Panc1 (cell line): Measurements from ENCODE around the gene EFNA5. TPM values are rescaled to one million over a fixed set of nuclear protein-coding genes. Genes with fewer than 3 reads are reported as not detected.

ENCODE experiments used
- ATAC-seq: fragments of 200-7000 bp; cut with Tn5 transposase; 2 replicates; pipeline ENCODE4 v1.9.1; 2020; ENCODE audit warnings: mild to moderate bottlenecking, moderate library complexity
- BruUV-seq: library from RNA; stranded (reverse); fragments of 400-500 nt; replicated peaks from 2 replicates; lab custom pipeline; 2021; lab: Mats Ljungman, UMichigan
- CTCF ChIA-PET: fragments of 300-600 bp; sonication (Branson Sonifier 250); formaldehyde crosslinking; loops from one replicate; lab custom pipeline; 2022; ENCODE audit warnings: antibody characterized with exemption; lab: Charles Lee
- POLR2A ChIA-PET: fragments of 300-600 bp; sonication (Branson Sonifier 250); formaldehyde crosslinking; loops from one replicate; lab custom pipeline; 2022; ENCODE audit warnings: antibody characterized with exemption; lab: Charles Lee
- DNase-seq: peaks from one replicate; pipeline ENCODE4 v3.0.0-alpha.2; 2010; ENCODE audit warnings: low read depth, low spot score
- H3K27ac ChIP-seq: 2 replicates; pipeline ENCODE4 v1.5.1; 2011; ENCODE audit warnings: mild to moderate bottlenecking, low read length, inconsistent platforms
- H3K27me3 ChIP-seq: fragments of 200-500 bp; sonication (Bioruptor generic); 2 replicates; pipeline ENCODE4 v1.6.0; 2014; ENCODE audit warnings: low read length, inconsistent platforms; ENCODE audit not compliant: control insufficient read depth, insufficient read depth
- H3K36me3 ChIP-seq: fragments of 200-500 bp; sonication (Bioruptor generic); 2 replicates; pipeline ENCODE4 v1.5.1; 2014; ENCODE audit warnings: inconsistent platforms, mild to moderate bottlenecking, low read length, moderate library complexity; ENCODE audit not compliant: control insufficient read depth, insufficient read depth
- H3K4me1 ChIP-seq: 2 replicates; pipeline ENCODE4 v1.5.1; 2011; ENCODE audit warnings: inconsistent platforms, mild to moderate bottlenecking, low read length, moderate library complexity; ENCODE audit not compliant: control insufficient read depth, insufficient read depth
- H3K4me3 ChIP-seq, 2 experiments: 2 replicates each; pipeline ENCODE4 v1.5.1; 2011 to 2012; ENCODE audit warnings: low read depth in 2 of 2, low read length in 2 of 2, mild to moderate bottlenecking in 2 of 2, inconsistent platforms in 1 of 2, moderate library complexity in 1 of 2
- H3K9me3 ChIP-seq: fragments of 200-500 bp; sonication (Bioruptor generic); 2 replicates; pipeline ENCODE4 v1.5.1; 2014; ENCODE audit warnings: low read depth, mild to moderate bottlenecking, inconsistent platforms, low read length, moderate library complexity; ENCODE audit not compliant: control insufficient read depth, insufficient read depth
- POLR2AphosphoS5 ChIP-seq: IDR thresholded peaks from 2 replicates; pipeline ENCODE4 v1.6.1; 2012; ENCODE audit warnings: mild to moderate bottlenecking, low read depth, low read length, moderate library complexity
- REST ChIP-seq, 2 experiments: IDR thresholded peaks; 2 replicates each; pipeline ENCODE4 v1.6.1; 2011 to 2012; ENCODE audit warnings: low read depth in 2 of 2, control low read depth in 1 of 2, low read length in 1 of 2, mild to moderate bottlenecking in 1 of 2, moderate library complexity in 1 of 2; ENCODE audit not compliant: insufficient read depth in 1 of 2
- SIN3A ChIP-seq: IDR thresholded peaks from 2 replicates; pipeline ENCODE4 v1.6.1; 2012; ENCODE audit warnings: low read depth, mild to moderate bottlenecking, low read length, moderate library complexity, borderline replicate concordance; ENCODE audit not compliant: insufficient read depth
- TCF7L2 ChIP-seq: IDR thresholded peaks from 2 replicates; pipeline ENCODE4 v1.6.1; 2011; ENCODE audit warnings: mild to moderate bottlenecking, low read depth, low read length, inconsistent platforms
- in situ Hi-C: cut with HindIII; loops from 2 replicates; pipeline ENCODE4 v1.10.0; 2016; ENCODE audit warnings: low sequenced_read_pairs, low pct_unique_long_range_greater_than_20kb
- intact Hi-C: fragments of 100-400 bp; cut with micrococcal nuclease; formaldehyde crosslinking; loops from one replicate; pipeline ENCODE4 v1.10.0; 2022; ENCODE audit not compliant: unreplicated experiment
- total RNA-seq: library from RNA; stranded (reverse); gene quantifications from one replicate; pipeline ENCODE4 v1.2.1, GENCODE V29; 2021; ENCODE audit not compliant: unreplicated experiment
- TF ChIP-seq, protein P1 (sequence below): fragments of 450-650 bp; IDR thresholded peaks from 2 replicates; pipeline ENCODE4 v1.5.1; 2017; ENCODE audit warnings: mild to moderate bottlenecking

The EFNA5 gene
- total RNA-seq, 1 experiment from 2014 or later = 30.5 TPM

DNA sequence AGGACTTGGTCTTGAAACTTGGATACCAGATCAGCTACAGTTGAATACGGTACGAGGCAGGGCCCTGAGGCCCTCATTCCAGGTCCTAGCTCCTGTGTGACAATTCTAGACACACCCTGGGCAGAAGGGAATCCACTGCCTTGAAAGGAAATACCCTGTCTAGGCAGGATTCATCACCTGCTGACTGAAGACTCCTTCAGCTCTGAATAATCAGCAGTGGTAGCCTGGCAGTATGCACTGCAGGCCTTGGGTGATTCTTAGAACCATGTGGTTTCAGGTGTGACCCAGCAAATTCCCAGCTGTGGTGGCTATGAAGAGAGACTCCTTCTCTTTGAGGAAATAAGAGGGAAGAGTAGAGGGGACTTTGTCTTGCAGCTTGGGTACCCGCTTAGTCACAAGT, 17.2 kb upstream of the EFNA5 start:
- BruUV-seq = no TSS peak

DNA sequence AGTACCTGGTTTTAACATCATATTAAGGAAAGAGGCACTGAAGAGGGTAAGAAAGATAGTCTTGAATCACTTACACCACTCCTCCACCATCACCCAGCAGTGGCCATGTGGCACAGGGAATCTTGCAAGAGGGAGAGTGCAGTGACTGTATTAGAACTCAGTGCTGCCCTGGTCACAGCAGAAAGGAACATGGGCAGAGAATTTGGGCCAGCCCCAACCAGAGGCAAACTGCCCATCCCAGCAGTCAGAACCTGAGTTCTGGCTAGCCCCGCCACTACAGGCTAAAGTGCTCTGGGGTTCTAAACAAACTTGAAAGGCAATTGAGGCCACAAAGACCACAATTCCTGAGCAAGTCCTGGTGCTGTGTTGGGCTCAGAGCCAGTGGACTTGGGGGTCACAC, 16.7 kb upstream of the EFNA5 start:
- no peak for DNase-seq
- no peak overlapping the region for H3K27ac ChIP-seq
- no peaks in the 10 kb centered on the region for H3K36me3 ChIP-seq
- CTCF ChIA-PET = no interaction called here
- TF ChIP-seq REST (IDR thresholded peaks at IDR 0.05; ENCODE audit: insufficient read depth in 1 of 2, low read depth in 2 of 2, low read length in 1 of 2) (no peak), POLR2AphosphoS5 (no peak), SIN3A (no peak), TCF7L2 (no peak)
- TF ChIP-seq, protein P1, sequence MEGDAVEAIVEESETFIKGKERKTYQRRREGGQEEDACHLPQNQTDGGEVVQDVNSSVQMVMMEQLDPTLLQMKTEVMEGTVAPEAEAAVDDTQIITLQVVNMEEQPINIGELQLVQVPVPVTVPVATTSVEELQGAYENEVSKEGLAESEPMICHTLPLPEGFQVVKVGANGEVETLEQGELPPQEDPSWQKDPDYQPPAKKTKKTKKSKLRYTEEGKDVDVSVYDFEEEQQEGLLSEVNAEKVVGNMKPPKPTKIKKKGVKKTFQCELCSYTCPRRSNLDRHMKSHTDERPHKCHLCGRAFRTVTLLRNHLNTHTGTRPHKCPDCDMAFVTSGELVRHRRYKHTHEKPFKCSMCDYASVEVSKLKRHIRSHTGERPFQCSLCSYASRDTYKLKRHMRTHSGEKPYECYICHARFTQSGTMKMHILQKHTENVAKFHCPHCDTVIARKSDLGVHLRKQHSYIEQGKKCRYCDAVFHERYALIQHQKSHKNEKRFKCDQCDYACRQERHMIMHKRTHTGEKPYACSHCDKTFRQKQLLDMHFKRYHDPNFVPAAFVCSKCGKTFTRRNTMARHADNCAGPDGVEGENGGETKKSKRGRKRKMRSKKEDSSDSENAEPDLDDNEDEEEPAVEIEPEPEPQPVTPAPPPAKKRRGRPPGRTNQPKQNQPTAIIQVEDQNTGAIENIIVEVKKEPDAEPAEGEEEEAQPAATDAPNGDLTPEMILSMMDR = no peak
- intact Hi-C loops (no loop called here), in situ Hi-C loops (no loop called here)
- no peak for ATAC-seq
- POLR2A ChIA-PET = no interaction called here
- no peaks in the 10 kb centered on the region for H3K9me3 ChIP-seq
- no TSS peak for BruUV-seq
- no peaks in the 10 kb centered on the region for H3K4me1 ChIP-seq
- H3K4me3 ChIP-seq = no peak overlapping the region
- no peaks in the 10 kb centered on the region for H3K27me3 ChIP-seq

More for the DNA sequence above, 17.2 kb upstream of the EFNA5 start:
- no peaks in the 10 kb centered on the region for H3K9me3 ChIP-seq
- POLR2A ChIA-PET = no interaction called here
- H3K4me3 ChIP-seq = no peak overlapping the region
- no peak for DNase-seq
- no peak for ATAC-seq
- intact Hi-C loops (no loop called here), in situ Hi-C loops (no loop called here)
- TF ChIP-seq SIN3A (no peak), REST (IDR thresholded peaks at IDR 0.05; ENCODE audit: insufficient read depth in 1 of 2, low read depth in 2 of 2, low read length in 1 of 2) (no peak), TCF7L2 (no peak), POLR2AphosphoS5 (no peak)
- TF ChIP-seq, protein P1 = no peak
- CTCF ChIA-PET = no interaction called here
- no peak overlapping the region for H3K27ac ChIP-seq
- H3K4me1 ChIP-seq = no peaks in the 10 kb centered on the region
- H3K36me3 ChIP-seq = no peaks in the 10 kb centered on the region
- no peaks in the 10 kb centered on the region for H3K27me3 ChIP-seq
